ENCODE data around the gene GRID1. TPM values are rescaled to one million over a fixed set of nuclear protein-coding genes. Genes with fewer than 3 reads are reported as not detected.
A peak's percentile ranks its signal among the peaks of the same experiment; 100 is the strongest.

Gene GRID1
- total RNA-seq, 1 donor from 2014 or later = 0.22 TPM

DNA sequence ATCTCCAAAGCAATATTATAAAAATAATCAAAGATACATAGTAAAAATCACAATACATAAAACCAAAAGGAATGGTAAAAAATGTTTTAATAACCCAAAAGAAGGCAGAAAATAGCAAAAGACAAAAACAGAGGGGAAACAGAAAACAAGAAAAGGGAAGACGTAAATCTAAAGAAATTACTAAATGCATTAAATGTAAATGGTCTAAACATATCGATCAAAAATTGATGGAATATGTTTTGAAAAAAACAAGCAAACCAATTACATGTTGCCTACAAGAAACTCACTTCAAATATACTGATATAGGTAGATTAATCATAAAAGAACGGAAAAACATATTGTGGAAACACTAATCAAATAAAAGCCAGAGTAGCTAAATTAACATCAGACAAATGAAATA is 369.1 kb downstream of the GRID1 start:
- no peak overlapping the region for H3K4me3 Mint-ChIP-seq (ENCODE audit: low read depth)
- peaks cover 3% of the 10 kb centered on the region for H3K4me1 Mint-ChIP-seq (ENCODE audit: low read depth)
- TF ChIP-seq, protein P1, sequence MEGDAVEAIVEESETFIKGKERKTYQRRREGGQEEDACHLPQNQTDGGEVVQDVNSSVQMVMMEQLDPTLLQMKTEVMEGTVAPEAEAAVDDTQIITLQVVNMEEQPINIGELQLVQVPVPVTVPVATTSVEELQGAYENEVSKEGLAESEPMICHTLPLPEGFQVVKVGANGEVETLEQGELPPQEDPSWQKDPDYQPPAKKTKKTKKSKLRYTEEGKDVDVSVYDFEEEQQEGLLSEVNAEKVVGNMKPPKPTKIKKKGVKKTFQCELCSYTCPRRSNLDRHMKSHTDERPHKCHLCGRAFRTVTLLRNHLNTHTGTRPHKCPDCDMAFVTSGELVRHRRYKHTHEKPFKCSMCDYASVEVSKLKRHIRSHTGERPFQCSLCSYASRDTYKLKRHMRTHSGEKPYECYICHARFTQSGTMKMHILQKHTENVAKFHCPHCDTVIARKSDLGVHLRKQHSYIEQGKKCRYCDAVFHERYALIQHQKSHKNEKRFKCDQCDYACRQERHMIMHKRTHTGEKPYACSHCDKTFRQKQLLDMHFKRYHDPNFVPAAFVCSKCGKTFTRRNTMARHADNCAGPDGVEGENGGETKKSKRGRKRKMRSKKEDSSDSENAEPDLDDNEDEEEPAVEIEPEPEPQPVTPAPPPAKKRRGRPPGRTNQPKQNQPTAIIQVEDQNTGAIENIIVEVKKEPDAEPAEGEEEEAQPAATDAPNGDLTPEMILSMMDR (IDR thresholded peaks at IDR 0.05; ENCODE audit: unreplicated experiment) = no peak
- H3K27me3 Mint-ChIP-seq = peaks cover 4% of the 10 kb centered on the region
- no peak overlapping the region for H3K27ac Mint-ChIP-seq
- H3K36me3 Mint-ChIP-seq (ENCODE audit: insufficient read depth) = no peaks in the 10 kb centered on the region
- DNase-seq (ENCODE audit: low spot score, unreplicated experiment) = no peak
- H3K9me3 Mint-ChIP-seq (ENCODE audit: low read depth) = peaks cover 10% of the 10 kb centered on the region

DNA sequence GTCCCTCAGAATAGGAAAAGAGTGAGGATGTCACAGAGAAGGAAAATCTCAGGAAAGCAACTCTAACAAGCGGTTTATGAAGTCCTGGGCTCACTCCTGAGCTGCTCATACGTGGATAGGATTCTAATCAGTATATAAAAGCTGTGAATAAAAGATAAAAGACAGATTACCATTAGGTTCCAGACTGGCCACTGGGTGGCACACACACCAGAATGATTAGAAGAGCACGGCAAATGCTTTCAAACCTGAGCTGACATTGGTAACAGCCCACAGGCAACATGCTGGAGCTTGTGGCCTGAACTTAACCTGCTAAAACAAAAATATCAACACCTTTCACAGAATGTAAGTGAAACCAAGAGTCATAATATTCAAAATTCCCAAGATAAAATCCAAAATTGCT is 370.8 kb downstream of the GRID1 start:
- H3K27ac Mint-ChIP-seq = no peak overlapping the region
- no peaks in the 10 kb centered on the region for H3K36me3 Mint-ChIP-seq (ENCODE audit: insufficient read depth)
- H3K27me3 Mint-ChIP-seq = peaks cover 4% of the 10 kb centered on the region
- TF ChIP-seq, protein P1 (IDR thresholded peaks at IDR 0.05; ENCODE audit: unreplicated experiment) = peak; percentile 50
- peaks cover 3% of the 10 kb centered on the region for H3K4me1 Mint-ChIP-seq (ENCODE audit: low read depth)
- H3K4me3 Mint-ChIP-seq (ENCODE audit: low read depth) = no peak overlapping the region
- no peak for DNase-seq (ENCODE audit: low spot score, unreplicated experiment)
- peaks cover 10% of the 10 kb centered on the region for H3K9me3 Mint-ChIP-seq (ENCODE audit: low read depth)

DNA sequence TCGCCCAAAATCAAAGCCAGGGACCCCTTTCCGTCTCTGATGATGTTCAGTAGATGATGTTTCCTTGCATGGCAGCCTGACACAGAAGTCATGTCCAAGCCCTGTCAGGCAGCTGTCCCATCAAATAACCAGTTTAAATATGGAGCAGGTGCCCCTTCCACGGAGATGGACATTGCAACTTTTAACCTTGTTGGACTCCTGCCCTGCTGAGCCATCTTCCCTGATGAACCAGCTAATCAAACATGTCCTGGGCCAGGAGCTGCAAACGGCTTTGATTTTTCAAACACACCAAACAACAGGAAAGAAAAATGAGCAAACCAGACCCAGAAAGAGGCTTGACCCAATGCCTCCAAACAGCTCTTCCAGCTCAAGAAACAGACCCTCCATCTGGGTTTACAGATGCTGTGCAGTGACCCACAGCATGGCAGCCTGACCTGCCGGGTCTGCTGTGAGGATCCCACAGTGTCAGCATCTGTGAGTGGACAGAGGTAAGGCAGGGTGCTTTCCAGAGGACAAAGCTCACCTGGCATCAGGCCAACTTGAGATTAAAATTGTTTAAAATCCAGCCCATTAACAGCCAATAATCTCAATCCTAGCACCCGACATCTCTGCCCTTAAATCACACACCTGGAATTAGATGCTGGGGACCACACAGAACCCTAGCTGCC is 372.6 kb downstream of the GRID1 start:
- Mint-ChIP-seq H3K27me3 (no peaks in the 10 kb centered on the region), H3K36me3 (ENCODE audit: insufficient read depth) (no peaks in the 10 kb centered on the region), H3K4me3 (ENCODE audit: low read depth) (no peak overlapping the region), H3K4me1 (ENCODE audit: low read depth) (peaks cover 3% of the 10 kb centered on the region), H3K9me3 (ENCODE audit: low read depth) (peaks cover 10% of the 10 kb centered on the region), H3K27ac (no peak overlapping the region)
- TF ChIP-seq, protein P1 (IDR thresholded peaks at IDR 0.05; ENCODE audit: unreplicated experiment) = no peak
- no peak for DNase-seq (ENCODE audit: low spot score, unreplicated experiment)

DNA sequence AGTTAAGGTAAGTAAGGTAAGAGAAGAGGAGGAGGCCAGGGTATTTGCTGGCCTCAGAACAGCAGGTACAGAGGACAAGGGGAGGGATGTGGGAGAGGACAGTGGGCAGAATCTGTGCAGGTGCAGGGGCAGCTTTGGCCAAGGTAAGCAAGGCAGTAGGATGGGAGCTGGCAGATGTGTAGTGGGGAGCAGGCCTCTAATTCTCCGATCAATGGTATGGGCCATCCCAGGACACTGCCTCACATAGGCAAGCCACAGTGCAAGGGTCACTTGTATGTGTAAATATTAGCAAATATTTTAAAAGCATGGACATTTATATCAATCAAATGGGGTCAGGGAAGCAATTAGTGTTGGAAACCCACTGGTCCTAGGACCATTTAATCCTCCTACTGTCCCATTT is 373.5 kb downstream of the GRID1 start:
- Mint-ChIP-seq H3K9me3 (ENCODE audit: low read depth) (peaks cover 6% of the 10 kb centered on the region), H3K4me1 (ENCODE audit: low read depth) (peaks cover 3% of the 10 kb centered on the region), H3K36me3 (ENCODE audit: insufficient read depth) (no peaks in the 10 kb centered on the region), H3K27ac (no peak overlapping the region), H3K4me3 (ENCODE audit: low read depth) (no peak overlapping the region), H3K27me3 (peaks cover 3% of the 10 kb centered on the region)
- TF ChIP-seq, protein P1 (IDR thresholded peaks at IDR 0.05; ENCODE audit: unreplicated experiment) = no peak
- no peak for DNase-seq (ENCODE audit: low spot score, unreplicated experiment)

DNA sequence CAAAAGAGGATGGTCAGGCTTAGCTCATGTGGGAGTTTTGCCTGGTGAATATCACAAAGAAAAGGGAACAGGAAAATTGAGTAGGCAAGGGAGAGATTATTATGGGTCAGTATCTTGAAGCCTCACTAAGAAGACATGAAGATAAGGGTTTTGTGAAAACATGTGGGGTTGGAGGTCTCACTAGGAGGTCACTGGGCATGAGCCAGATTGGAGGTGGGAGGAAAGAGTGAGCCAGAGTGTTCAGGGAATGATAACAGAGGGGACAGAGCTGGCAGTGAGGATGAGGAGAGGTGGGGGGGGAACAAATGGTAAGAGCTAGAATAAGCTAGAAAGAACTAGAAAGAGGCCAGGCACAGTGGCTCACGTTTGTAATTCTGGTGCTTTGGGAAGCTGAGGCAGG is 374.3 kb downstream of the GRID1 start:
- Mint-ChIP-seq H3K36me3 (ENCODE audit: insufficient read depth) (no peaks in the 10 kb centered on the region), H3K27me3 (peaks cover 3% of the 10 kb centered on the region), H3K4me1 (ENCODE audit: low read depth) (peaks cover 3% of the 10 kb centered on the region), H3K9me3 (ENCODE audit: low read depth) (peaks cover under 1% of the 10 kb centered on the region), H3K27ac (no peak overlapping the region), H3K4me3 (ENCODE audit: low read depth) (no peak overlapping the region)
- DNase-seq (ENCODE audit: low spot score, unreplicated experiment) = no peak
- TF ChIP-seq, protein P1 (IDR thresholded peaks at IDR 0.05; ENCODE audit: unreplicated experiment) = no peak

All from progenitor cell of endocrine pancreas (in vitro differentiated cells).